DND-41 (cell line): Measurements from ENCODE around the gene TMCC1.

Experiments
- EZH2 ChIP-seq: IDR thresholded peaks from 3 replicates; pipeline ENCODE4 v1.6.1; 2012; ENCODE audit warnings: borderline replicate concordance, low read depth, mild to moderate bottlenecking, moderate library complexity, low read length, inconsistent platforms; ENCODE audit not compliant: severe bottlenecking
- TF ChIP-seq, protein P1 (sequence below): IDR thresholded peaks from 2 replicates; pipeline ENCODE4 v1.5.1; 2012; ENCODE audit warnings: borderline replicate concordance, low read length, moderate library complexity, mild to moderate bottlenecking; ENCODE audit not compliant: poor library complexity, severe bottlenecking; ENCODE audit errors: extremely low read depth

DNA sequence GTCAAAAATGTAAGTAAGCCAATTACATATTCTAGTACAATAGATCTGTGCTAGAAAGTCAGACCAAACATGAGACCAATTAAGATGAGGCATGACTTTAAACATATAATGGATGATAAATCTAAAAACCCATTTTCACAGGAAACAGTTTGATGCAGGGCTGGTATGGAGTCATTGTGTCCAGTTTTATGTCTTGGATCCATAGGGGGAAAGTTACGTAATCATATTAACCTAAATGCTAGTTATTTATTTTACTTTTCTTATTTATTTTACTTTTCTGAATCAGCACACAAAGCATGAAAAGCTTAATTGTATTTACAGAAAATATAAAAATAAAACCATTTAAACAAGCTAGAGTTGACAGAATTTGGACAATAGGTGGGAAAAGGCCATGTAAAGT, 26.3 kb upstream of the TMCC1 start:
- TF ChIP-seq, protein P1, sequence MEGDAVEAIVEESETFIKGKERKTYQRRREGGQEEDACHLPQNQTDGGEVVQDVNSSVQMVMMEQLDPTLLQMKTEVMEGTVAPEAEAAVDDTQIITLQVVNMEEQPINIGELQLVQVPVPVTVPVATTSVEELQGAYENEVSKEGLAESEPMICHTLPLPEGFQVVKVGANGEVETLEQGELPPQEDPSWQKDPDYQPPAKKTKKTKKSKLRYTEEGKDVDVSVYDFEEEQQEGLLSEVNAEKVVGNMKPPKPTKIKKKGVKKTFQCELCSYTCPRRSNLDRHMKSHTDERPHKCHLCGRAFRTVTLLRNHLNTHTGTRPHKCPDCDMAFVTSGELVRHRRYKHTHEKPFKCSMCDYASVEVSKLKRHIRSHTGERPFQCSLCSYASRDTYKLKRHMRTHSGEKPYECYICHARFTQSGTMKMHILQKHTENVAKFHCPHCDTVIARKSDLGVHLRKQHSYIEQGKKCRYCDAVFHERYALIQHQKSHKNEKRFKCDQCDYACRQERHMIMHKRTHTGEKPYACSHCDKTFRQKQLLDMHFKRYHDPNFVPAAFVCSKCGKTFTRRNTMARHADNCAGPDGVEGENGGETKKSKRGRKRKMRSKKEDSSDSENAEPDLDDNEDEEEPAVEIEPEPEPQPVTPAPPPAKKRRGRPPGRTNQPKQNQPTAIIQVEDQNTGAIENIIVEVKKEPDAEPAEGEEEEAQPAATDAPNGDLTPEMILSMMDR = no peak
- no peak for TF ChIP-seq EZH2
